Lung microvascular endothelial cell (primary cell): ENCODE data around the gene VPS13D. TPM values are rescaled to one million over a fixed set of nuclear protein-coding genes. Genes with fewer than 3 reads are reported as not detected.
"Not testable (repeated sequence)": the region's sequence is repeated elsewhere in the genome, so short reads cannot be mapped to it uniquely, and the experiment has no call there.

ENCODE experiments used
- DNase-seq, 2 donors: peaks; one replicate each; pipeline versions ENCODE4 v3.0.0 to v3.0.0-alpha.2; 2010; ENCODE audit warnings: low read depth in 2 of 2
- total RNA-seq: library from RNA; depleted of rRNA; stranded (reverse); fragments of >200 nt; gene quantifications from 2 replicates; pipeline ENCODE4 v1.2.1, GENCODE V29; 2014

Gene VPS13D
- total RNA-seq, 1 donor from 2014 or later, result 28.8 TPM

DNA sequence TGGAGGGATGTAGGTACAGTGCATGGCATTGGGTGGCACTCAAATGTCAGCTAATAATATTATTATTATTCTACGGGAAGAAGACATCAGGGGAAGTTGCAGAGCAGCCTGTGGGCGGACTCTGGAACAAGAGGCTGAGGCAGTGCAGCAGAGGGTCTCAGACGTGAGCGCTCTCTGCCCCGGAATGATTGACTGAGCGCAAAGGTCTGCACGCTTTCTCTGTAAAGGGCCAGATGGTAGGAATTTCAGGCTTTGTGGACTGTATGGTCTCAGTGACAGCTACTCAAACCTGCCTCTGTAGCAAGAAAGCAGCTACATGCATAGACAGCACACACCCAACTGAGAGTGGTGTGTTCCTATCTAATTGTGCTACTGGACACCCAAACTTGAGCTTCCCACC is 29.6 kb upstream of the VPS13D start:
- DNase-seq, result no peak

DNA sequence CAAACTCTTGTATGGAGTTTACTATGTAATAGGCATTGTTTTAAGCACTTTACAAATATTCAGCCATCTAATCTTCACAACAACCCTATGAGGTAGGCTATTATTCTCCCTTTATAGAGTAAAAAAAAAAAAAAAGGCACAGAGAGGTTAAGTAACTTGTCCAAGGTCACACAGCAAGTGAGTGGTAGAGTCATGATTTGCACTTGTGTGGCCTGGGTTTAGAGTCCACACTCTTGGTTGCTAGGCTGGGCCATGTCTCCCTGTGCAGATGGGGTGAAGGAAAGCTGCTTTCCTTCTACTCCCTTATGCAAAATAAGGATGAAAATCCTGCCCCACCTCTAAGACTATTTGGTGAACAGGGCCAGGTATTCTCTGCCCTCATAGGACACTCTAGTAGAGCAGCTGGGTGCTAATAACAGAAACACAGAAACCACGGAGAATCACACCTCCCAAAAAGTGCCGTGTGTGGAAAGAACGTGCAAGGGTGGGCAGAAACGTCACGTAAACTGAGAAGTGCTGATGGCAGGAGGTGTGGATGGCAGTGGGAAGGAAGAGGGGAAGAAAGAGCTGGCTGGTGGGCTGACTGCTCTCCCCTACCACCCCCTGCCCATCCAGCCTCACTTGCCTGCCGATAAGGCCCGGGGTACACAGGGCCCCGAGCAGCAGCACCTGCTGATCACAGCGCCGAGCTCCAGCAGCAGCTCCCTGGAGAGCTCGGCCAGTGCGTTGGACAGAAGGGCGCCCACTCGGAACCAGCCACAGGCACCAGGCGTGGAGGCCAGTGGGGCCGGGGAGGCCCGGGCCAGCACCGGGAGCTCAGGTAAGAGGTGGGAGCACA is 28.3 kb upstream of the VPS13D start:
- no peak for DNase-seq

DNA sequence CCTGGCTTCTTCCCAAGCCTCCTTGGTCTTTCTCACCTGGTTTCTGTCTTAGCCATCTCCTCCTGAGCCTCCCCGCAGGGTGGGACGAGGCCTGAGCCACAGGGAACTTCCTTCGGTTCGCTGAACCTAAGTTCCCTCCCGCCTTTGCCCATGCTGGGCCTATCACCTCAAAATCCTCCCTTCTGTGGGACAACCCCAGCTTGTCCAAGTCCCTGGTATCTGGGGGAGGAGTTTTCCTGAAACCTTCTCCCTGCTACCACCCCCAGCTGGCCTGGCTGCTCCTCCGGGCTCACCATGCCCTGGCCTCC is 27.7 kb upstream of the VPS13D start:
- DNase-seq, result no peak

DNA sequence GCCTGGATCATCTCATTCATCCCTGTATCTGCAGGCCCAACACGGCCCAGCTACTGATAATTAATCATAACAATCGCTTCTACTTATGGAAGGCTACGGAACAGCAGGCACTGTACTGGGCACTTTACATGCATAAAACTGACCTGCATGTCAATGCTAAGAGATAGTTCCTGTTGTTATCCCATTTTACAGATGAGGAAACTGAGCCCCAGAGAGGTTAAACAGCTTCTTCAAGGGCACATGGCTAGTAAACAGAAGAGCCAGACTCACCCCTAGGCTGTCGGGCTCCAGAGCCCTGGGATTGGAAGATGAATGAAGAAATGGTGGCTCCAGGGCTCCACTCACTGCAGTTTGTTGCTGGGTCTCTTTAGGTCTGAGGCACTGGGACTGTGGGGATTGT is 27.3 kb upstream of the VPS13D start:
- no peak for DNase-seq

DNA sequence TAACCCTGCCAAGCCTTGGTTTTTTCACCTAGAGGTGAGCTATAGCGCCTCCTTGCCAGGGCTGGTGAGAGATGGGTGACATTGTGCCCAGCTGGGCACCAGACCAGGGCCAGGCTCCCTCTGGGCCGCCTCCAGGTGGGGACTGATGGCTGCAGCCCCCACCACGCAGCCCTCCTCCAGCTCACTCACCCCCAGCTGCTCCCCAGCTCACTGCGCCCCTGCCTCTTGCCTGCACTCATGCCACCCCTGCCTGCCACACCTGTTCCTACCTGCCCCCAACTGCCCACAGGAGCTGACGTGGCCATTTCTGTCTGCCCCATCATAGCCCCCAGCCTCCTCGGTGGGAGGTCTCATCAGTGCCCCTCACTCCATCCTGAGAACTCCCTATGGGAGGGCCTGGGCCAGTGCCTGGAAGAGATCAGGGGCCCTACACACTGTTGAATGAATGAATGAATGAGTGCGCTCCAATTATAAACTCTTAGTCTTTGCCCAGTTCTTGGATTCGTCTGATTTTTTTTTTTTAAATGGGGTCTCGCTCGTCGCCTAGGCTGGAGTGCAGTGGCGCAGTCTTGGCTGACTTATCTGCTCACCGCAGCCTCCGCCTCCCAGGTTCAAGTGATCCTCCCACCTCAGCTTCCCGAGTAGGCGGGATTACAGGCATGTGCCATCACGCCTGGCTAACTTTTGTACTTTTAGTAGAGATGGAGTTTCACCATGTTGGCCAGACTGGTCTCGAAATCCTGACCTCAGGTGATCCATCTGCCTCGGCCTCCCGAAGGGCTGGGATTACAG is 26.4 kb upstream of the VPS13D start:
- no peak for DNase-seq

DNA sequence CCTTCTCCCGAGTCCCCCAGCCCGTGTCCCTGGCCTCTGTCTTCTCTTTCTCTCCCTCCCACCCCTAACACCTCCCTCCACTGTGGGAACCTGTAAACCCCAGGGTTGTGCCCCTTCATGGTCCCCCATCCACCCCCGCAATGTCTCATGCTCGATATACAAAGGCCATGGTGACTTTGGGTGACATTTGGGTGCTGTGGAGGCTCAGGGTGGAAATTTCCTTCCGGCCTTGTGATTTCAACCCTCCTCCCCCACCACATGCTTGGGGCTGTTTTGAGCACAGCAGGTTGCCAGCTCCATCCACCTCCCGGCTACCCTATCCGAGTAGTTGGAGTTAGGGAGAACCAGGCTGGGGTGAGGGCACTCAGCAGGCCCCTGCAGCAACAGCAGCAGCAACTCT is 25.7 kb upstream of the VPS13D start:
- DNase-seq, result no peak

- no peak for DNase-seq
These were observed 24.8 kb upstream of the VPS13D start for GRCh38 chr1:12204754-12205658.

DNA sequence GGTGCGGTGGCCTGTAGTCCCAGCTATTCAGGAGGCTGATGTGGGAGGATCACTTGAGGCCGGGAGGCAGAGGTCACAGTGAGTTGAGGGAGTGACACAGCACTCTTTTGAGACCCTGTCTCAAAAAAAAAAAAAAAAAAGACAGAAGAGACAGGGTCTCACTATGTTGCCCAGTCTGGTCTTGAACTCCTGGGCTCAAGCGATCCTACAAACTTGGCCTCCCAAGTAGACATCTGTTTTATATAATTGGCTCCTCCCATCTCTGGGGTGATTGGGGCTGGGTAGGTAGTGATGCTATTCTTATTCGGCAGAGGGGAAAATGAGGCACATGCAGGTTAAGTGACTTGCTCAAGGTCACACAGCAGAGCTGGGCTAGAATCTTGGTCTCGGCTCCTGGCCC is 23.6 kb upstream of the VPS13D start:
- DNase-seq, result no peak

- no peak for DNase-seq
These were observed 22.9 kb upstream of the VPS13D start for GRCh38 chr1:12206792-12207424.

GRCh38 chr1:12208271-12208670 is 21.6 kb upstream of the VPS13D start:
- DNase-seq, result no peak

DNA sequence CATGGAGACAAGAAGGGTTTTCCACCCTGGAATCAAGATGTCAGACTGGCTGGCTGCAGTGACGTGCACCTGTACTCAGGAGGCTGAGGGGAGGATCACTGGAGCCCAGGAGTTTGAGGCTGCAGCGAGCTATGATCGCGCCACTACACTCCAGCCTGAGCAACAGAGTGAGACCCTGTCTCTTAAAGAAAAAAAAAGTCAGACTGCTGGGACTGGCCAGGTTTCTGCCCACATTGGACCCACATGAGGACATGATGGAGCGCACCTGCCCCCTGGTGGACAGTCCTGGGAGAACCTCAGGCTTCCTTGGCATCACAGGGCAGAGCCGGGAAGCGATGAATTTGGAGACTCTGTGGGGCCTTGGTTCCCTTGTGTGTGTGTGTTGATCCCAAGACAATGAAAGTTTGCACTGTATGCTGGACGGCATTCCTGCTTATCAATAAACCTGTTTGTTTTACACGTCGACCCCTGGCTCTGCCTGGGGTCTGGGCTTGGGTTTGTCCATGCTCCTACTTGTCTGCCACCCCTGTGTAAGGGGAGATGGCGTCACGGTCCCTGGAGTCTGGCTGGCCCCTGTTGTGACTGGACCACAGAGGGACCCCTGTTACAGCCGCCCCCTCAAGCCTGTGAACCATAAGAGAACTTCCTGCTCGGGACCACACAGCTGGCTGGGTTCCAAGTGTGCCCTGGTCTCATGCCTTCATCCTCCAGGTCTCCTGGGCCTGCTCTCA is 20.9 kb upstream of the VPS13D start:
- DNase-seq, result peak; percentile 76 to 86

GRCh38 chr1:12209495-12209832 is 20.4 kb upstream of the VPS13D start:
- no peak for DNase-seq

GRCh38 chr1:12215118-12215961 is 14.5 kb upstream of the VPS13D start:
- no peak for DNase-seq

GRCh38 chr1:12219800-12220199 is 10.0 kb upstream of the VPS13D start:
- DNase-seq, result no peak

DNA sequence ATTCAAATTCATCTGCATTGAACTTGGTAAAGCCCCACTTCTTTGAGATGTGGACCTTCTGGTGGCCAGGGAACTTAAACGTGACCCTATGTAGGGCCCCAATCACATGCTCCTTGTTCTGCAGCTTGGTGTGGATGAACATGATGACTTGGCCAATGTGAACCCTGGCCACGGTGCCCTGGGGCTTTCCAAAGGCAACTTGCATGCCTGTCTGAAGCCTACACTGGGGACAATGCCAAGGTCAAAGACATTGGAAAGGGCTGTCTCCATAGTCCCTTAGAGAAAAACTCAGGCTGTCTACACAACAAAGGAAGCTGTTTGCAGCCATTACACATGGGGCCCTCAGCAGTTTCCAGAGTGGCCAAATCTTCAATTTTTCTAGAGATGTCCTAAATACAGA is 8.9 kb upstream of the VPS13D start:
- DNase-seq, result no peak

DNA sequence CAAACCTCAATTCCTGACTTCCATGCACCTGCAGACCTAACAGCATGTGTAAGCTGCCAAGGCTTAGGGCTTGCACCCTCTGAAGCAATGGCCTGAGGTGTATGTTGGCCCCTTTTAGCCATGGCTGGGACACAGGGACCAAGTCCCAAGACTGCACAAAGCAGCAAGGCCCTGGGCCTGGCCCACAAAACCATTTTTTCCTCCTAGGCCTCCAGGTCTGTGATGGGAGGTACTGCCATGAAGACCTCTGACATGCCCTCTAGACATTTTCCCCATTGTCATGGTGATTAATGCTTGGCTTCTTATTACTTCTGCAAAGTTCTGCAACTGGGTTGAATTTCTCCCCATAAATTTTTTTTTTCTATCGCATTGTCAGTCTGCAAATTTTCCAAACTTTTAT is 7.1 kb upstream of the VPS13D start:
- DNase-seq, result not testable (repeated sequence)

DNA sequence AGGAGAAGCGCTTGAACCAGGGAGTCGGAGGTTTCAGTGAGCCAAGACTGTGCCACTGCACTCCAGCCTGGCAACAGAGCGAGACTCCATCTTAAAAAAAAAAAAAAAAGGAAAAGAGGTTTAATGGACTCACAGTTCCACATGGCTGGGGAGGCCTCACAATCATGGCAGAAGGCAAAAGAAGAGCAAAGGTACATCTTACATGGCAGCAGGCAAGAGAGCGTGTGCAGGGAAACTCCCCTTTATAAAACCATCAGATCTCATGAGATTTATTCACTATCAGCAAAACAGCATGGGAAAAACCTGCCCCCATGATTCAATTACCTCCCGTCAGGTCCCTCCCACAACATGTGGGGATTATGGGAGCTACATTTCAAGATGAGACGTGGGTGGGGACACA is 5.7 kb upstream of the VPS13D start:
- DNase-seq, result not testable (repeated sequence)

- no peak for DNase-seq
These were observed 851 bp upstream of the VPS13D start for GRCh38 chr1:12228979-12229378.

GRCh38 chr1:12229386-12229834 is 420 bp upstream of the VPS13D start:
- no peak for DNase-seq
